Dedifferentiated amniotic fluid mesenchymal stem cell (primary cell): ENCODE measurements around the gene WDR1.

Experiments
- DNase-seq: peaks from one replicate; pipeline ENCODE4 v3.0.0-alpha.2; 2016; ENCODE audit errors: extremely low spot score

Gene WDR1

DNA sequence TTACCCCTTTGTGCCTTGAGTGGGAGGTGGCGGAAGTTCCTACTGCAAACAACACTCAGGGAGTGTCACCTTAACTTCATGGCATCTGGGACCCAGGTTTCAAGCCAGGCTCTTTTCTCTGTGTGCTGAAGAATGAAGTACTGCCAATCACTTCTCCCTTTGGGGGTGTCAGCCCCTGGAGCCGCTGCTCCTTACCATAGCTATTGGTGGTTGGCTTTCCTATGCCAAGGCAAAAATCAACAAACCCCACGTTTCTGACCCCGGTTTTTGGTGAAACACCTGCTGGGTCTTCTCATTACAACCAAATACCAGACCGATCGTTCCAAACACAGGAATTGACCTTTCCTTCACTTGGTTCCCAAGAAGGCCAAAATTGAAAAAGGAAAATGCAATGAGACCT lies 75.6 kb downstream of the WDR1 start:
- no peak for DNase-seq

DNA sequence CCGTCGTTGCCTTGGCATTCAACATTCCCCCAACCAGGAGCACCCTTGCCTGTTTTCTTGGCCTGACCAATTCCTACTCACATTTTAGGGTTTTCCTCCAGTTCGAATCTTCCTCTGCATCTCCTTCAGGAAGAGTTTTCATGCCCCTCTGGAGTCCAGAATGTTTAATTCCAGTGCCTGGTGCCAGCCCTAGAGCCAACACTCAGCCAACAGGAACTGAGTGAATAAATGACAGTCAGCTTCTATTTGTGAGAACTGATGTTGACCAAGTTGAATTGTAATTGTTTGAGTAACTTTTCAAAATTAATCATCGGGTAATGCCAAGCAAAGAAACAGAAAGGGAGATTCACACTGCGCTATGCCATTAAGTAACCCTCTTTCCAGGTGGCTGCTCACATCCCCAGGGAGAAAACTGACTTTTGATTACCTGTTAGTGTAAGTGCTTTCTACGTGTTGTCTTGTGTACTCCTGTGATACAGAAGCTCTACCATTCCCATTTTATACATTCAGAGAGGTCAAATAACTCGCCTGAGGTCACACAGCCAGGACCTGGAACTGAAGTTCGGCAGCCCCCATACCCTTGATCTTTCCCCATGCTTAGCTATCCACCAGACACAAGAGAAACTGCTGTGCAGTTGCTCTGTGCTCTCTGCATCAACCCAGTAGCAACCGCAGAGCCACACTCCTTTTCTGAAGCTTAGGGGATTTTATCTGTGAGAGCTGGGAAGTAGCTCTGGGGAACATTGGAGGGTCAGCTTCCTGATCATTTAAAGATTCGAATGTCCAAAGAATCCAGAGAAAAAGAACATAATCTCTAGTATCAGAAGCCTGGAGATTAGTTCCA lies 76.3 kb downstream of the WDR1 start:
- no peak for DNase-seq

DNA sequence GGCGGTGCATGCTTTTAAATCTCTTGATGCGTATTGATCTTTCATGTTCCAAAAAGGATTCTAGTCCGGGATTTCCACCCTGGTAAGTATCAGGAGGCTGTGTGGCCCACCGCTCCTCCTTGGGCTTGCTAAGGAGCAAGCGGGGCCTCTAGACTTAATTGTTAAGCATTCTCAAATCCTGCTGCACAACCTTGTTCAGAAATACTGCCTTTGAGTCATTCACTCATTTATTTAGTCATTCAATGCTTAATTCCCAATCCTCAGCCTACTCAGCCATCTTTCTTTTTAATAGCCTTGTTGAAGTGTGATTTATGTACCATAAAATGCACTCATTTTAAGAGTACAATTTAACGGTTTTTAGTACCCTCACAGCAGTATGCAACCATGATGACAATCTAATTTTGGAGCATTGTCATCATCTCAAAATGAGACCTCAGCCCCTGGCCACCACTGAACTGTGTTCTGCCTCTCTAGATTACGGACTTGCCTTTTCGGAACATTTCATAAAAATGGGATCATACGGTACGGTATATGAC lies 79.7 kb downstream of the WDR1 start:
- no peak for DNase-seq

DNA sequence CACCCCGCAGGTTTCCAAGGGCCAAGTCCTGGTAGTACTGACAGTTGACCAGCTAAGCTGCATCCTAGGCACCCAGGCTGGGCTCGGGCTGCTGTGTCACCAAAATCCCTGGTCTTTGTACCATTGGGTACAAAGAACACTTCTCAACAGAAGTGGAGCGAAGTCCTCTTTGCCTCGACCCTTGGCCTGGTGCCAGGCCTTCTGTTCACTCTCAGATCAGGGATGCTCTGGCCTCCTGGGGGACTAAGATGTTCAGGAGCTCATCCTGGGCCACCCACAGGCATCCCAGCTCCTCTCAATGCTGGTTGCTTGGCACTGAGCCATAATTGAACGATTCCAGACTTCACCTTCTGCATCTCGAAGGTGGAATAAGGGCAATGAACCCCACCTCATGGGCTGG lies 81.5 kb downstream of the WDR1 start:
- DNase-seq: no peak

DNA sequence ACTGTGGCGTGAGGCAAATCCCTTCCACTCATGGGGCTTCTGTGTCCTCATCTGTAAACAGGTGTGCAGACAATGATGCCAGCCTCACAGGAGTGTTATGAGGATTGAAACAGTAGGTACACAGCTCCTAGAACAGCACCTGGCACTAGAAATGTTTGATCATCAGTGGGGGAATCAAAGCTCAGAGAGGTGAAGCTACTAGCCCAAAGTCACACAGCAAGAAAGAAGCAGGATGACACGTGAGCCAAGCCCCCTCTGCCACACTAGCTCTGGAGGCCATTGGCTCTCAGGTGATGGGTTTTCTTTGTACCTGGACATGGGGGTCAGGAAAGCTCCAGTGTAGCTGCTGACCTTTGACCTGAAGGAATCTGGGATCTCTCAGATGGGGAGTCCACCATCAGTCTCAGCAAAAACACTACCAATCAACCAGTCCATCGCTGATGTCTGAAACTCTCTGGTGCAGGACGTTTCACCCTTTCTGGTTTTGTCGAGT lies 81.9 kb downstream of the WDR1 start:
- DNase-seq: no peak

DNA sequence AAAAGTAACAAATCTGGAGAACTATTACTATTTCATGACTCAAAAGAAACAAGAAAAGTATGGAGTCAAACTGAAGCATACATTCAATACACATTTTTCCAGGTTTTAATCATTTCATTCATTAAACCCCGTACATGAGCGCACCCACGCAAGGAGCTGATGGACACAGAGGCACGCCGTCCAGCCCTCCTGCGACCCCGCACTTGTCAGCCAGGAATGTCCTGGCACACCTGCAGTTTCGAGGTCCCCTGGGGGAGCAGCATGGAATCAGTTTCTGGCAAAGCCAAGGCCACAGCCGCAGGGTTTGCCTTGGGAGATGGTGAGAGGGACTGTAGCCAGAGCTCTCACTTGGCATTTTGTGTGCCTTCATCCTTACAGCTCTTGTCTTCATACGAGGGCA lies 82.5 kb downstream of the WDR1 start:
- no peak for DNase-seq

DNA sequence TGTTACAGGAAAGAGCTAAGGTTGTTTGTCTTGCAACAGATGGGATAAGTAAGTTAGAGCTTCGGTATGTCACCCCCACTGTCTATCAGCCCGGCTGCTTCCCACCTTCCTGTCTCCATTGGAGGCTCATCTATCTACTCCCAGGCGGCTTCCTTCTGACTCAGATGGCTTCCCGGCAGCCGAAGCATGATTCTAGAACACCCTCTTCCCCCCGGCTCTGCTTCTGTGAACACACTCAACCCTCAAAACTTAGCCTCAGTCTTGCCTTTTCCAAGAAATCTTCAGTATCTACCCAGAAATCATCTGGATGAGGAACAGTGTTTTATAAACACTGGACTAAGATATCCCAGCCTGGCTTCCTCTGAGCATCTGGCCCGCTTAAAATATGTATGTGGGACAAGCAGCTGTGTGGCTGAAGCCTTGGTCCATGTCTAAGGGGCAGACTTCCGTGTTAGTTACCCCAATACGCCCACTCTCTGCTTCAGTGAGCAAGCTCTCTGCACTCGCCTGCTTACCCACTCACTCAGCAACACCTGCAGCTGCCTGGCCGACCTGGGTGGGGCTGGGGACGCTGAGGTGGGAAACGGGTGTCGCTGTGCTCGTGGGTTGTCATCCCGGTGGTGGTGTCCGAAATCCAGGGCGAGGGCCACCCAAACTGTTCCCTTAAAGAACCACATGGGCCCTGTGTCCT lies 83.3 kb downstream of the WDR1 start:
- no peak for DNase-seq

DNA sequence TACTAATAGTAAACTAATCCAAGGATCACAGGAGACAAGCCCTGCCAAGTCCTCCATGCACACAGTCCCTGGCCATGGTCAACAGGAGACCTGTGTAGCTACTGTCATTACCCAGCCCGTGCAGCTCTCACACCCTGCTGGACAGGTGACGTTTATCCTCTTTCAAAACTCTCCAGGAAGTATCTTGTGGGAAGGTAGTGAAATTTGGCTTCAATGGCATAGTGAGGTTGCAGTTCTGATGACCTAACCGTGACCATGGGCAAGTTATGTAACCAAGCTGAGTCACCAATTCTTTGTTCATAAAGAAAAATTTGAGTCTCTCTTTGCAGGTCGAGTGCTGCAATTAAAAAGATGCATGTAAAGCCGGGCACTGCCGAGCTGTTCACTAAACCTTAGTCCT lies 84.0 kb downstream of the WDR1 start:
- DNase-seq: no peak

DNA sequence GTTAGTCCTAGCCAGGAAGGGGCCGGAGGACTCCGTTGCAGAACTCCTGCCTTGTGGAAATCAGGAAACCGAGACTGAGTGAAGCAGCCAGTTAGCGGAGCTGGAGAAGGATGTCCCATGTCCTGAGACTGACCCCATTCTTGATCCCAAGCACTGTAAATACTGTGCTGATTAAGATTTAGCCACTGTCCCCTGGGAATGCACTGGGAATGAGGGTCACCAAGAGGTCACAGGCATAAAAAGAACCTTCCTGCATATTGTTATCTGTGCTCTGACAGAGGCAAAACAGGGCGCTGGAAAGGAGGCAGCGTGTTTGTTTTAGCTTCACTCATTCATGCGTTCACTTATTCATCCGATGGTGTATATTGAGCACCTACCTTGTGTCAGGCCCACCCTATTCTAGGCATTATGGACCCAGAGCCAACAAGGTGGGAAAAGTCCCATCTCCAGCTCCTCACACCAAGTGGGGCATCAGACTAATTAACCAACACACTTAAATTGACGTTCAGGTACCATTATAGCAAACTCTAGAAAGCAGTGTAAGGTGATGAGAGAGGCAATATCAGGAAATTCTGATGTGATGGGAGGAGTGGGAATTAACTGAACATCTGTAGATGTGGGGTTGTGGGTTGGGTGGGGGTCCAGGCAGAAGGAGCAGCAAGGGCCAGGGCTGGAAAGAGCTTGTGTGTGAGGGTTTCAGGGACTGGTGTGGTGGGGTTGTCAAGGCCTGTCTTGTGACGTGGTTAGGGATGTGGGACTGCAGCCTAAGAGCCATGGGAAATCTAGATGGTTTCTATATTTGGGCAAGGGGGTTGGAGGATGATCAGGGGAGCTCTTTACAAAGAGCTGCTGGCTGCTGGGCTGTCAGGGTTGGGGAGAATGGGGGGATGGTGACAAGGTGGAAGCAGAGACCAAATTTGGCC lies 84.7 kb downstream of the WDR1 start:
- no peak for DNase-seq

DNA sequence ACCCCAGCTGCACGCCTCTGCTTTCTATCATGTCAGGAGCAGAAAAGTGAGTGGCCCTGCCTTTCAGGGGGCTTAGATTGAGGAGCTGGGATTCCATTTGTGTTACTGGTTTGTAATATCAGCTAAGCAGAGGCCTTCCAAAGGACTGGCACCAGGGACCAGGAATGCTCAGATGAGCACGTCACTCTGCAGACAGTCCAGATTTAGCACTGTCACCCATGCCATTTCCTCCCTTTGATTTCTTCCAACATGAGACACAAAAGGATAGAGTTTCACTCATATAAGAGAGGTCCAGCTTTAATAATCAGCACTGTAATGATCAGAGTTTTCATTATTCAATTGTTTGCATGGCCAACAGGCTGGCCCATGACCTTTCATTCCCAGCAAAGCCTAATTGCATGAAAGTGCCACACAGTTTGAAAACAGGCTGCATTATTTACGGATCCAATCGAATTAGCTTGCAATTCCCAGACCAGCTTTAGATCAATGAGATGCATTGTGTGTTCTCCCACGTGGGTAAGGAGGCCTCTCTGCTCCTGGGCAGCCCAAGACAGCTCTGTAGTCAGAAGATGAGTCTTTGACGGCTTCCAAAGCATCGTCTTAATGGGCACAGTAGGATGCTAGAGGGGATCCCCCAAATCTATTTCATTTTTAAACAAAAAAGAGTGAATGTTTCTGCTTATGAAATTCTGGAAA lies 85.5 kb downstream of the WDR1 start:
- no peak for DNase-seq

DNA sequence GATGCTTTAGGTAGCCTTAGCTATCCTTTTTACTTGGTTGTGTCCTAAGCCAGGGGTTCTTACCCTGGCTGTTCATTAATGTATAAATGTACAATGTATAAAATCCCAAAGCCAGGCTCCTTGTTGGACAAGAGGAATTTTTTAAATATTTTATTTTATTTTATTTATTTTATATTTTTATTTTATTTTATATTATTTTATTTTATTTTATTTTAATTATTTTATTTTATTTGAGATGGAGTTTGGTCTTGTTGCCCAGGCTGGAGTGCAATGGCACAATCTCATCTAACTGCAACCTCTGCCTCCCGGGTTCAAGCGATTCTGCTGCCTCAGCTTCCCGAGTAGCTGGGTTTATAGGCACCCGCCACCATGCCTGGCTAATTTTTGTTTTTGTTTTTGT lies 87.2 kb downstream of the WDR1 start:
- no peak for DNase-seq

DNA sequence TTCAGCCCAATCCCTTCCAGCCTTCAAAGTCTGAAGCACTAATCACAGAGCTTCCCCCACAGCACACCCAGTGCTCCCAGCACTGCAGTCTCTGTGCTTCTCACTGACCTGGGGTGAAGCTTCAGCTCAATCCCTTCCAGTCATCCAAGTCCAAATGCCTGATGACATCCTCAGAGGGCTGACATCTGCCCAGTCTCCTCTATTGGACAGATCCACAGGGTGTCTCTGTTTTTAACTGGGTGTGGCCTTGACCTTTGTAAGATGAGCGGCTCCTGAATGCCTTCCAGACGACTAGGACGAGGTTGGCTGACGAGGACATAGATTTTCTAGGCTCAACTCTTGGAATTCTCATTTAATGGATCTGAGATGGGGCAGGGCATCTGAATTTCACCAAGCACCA lies 87.7 kb downstream of the WDR1 start:
- no peak for DNase-seq

DNA sequence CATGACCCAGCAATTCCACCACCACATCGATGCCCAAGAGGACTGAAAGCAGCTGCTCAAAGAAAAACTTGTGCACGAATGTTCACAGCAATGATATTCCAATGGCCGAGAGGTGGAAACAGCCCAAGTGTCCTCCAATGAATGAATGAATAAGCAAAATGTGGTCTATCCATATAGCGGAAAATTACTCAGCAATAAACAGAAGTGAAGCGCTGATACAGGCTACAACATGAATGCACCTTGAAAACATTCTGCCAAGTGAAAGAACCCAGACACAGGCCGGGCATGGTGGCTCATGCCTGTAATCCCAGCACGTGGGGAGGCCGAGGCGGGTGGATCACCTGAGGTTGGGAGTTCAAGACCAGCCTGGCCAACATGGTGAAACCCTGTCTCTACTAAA lies 90.1 kb downstream of the WDR1 start:
- DNase-seq: no peak

DNA sequence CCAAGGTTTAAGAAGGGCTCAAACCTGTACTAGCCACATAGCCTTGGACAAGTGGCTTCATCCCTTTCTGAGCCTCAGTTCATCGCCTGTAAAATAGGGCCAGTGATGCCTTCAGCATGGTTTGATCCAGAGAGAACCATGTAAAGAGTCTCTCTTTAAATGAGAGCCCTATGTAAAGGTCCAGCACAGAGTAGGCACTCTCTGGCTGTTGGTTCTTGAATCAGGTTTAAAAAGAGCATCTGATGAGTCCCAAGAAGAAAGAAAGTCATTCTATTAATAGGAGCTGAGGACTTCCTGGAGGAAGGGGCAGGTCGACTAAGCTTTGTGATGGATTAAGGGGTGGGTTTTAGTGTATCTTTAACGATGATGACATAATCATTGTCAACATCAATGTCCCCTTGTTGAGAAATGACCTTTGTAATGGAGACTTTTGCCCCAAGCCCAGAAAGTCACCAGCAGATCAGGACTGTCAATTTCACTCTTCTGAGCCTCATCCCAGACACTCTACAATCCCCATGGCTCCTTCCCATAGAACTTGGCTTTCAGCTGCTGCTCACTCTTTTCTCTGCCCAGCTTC lies 91.3 kb downstream of the WDR1 start:
- DNase-seq: no peak
